Mesodermal cell (in vitro differentiated cells): ENCODE results near the gene PRMT7. TPM values are rescaled to one million over a fixed set of nuclear protein-coding genes. Genes with fewer than 3 reads are reported as not detected.

ENCODE experiments used
- H3K27ac ChIP-seq: 2 replicates; pipeline ENCODE4 v1.7.0; 2013; ENCODE audit warnings: mild to moderate bottlenecking, low read depth, low read length, moderate library complexity; ENCODE audit not compliant: severe bottlenecking
- H3K36me3 ChIP-seq: 2 replicates; pipeline ENCODE4 v1.7.1; 2013; ENCODE audit warnings: mild to moderate bottlenecking, low read length, moderate library complexity; ENCODE audit not compliant: control insufficient read depth, insufficient read depth
- H3K4me1 ChIP-seq: one replicate; pipeline ENCODE4 v1.7.1; 2013; ENCODE audit warnings: mild to moderate bottlenecking, low read length; ENCODE audit not compliant: insufficient read depth, control insufficient read depth, poor library complexity, severe bottlenecking
- H3K4me3 ChIP-seq: 2 replicates; pipeline ENCODE4 v1.7.0; 2013; ENCODE audit warnings: low read length, control low read depth, mild to moderate bottlenecking; ENCODE audit not compliant: insufficient read depth, poor library complexity, severe bottlenecking; ENCODE audit errors: extremely low read depth
- H3K9me3 ChIP-seq: 2 replicates; pipeline ENCODE4 v1.7.1; 2013; ENCODE audit warnings: mild to moderate bottlenecking, low read length, moderate library complexity; ENCODE audit not compliant: control insufficient read depth
- WGBS, 2 experiments: methylation state at CpG; one replicate each; pipeline ENCODE4 v1.1.5; 2013; ENCODE audit warnings: missing lambda C conversion rate in 2 of 2; ENCODE audit not compliant: insufficient coverage in 2 of 2; 5-methylcytosine and 5-hydroxymethylcytosine counted together
- polyA plus RNA-seq, 2 experiments: library from polyadenylated mRNA; stranded (reverse); fragments of 50-300 nt; gene quantifications; one replicate each; pipeline ENCODE4 v1.2.3, GENCODE V29; 2013

The PRMT7 gene, protein sequence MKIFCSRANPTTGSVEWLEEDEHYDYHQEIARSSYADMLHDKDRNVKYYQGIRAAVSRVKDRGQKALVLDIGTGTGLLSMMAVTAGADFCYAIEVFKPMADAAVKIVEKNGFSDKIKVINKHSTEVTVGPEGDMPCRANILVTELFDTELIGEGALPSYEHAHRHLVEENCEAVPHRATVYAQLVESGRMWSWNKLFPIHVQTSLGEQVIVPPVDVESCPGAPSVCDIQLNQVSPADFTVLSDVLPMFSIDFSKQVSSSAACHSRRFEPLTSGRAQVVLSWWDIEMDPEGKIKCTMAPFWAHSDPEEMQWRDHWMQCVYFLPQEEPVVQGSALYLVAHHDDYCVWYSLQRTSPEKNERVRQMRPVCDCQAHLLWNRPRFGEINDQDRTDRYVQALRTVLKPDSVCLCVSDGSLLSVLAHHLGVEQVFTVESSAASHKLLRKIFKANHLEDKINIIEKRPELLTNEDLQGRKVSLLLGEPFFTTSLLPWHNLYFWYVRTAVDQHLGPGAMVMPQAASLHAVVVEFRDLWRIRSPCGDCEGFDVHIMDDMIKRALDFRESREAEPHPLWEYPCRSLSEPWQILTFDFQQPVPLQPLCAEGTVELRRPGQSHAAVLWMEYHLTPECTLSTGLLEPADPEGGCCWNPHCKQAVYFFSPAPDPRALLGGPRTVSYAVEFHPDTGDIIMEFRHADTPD
- 29.7 TPM for polyA plus RNA-seq (2013, experiment 1 of 2)
- 29.3 TPM for polyA plus RNA-seq (2013, experiment 2 of 2)

DNA sequence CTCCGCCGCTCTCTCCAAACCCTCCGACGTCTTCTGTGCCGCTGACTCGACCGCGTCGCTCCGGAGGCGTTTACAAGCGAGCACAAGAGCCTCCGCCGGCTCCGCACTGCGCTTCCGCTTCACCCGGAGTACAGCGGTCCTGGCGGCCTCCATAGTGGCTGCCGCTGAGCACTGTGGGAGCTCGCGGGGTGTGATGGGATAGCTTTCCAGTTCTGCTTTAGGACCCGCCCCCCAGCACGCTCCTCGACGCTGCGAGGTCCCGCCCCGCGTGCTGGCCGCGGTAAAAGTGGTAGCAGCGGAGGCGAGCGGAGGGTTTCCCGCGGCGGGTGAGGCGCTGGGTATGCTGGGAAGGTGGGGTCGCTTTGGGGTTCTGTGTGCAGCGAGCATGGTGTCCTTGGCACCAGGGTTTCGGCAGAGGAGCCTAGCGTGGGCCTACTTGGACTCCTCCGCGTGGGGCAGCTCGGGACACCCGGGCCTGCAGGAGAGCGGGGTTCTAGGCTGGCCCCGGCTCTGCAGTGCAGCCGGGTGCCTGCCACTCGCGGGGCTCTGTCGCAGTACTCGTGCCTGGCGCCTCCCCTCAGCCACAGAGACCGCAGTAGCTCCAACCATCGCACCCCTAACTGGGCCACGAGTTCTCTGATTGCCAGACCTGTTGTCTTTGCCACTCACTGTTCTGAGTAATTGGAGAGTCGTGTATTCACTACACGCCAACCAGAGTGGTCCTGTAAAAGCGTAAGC, at the start of gene PRMT7, which contains the start of gene SLC7A6OS:
Gene PRMT7, plus strand, starts transcription at position 246 of the 738 bp plus-strand sequence. CDS start 4,961 bp downstream, outside the sequence.
Gene SLC7A6OS, minus strand, starts transcription at position 173 of the 738 bp plus-strand sequence. Its CDS starts 20 bp downstream, at position 153.
- Histone ChIP-seq H3K4me3 (peak within 1 kb of the TSS; percentile 90), H3K9me3 (no peaks in the 10 kb centered on the region)
- 1% methylated on average over 33 to 51 of the region's 62 CpGs for WGBS, 2 experiments

DNA sequence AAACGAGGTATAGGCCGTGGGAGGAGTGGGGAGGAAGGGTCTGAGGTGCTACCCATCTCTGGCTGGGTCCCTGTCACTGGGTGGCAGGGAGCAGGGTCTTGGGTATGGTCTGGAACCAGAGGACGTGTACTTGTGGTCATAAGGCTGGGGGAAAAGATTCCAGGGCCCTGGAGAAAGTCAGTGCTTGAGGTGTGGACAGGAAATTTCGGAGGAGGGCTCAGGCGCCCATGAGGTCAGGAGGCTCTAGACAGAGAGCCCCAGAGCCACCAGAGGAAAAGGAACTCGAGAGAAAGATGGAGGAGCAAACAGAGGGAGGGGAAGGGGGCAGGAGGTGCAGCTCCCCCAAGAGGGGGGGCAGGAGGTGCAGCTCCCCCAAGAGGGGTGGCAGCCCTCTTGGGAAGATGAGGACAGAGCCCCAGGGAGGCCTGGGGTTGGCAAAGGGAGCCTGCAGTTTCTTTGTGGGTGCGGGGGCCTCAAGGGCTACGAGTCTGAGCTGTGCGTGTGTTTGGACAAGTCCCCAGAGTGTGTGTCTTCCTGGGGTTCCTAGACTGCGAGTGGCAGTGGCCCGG, 47.2 kb upstream of the PRMT7 start:
- no peaks in the 10 kb centered on the region for H3K9me3 ChIP-seq
- peak overlapping the region; percentile 97 for H3K27ac ChIP-seq
- 47 to 54% methylated on average over 8 to 10 of the region's 11 CpGs for WGBS, 2 experiments
- peaks cover 10% of the 10 kb centered on the region for H3K4me1 ChIP-seq
- peak overlapping the region; percentile 76 for H3K4me3 ChIP-seq
- peaks cover 20% of the 10 kb centered on the region for H3K36me3 ChIP-seq

More for the DNA sequence above, at the start of gene PRMT7, which contains the start of gene SLC7A6OS:
- peaks cover 4% of the 10 kb centered on the region for H3K4me1 ChIP-seq
- peak within 1 kb of the TSS; percentile 80 for H3K27ac ChIP-seq
- peaks cover 39% of the 10 kb centered on the region for H3K36me3 ChIP-seq

DNA sequence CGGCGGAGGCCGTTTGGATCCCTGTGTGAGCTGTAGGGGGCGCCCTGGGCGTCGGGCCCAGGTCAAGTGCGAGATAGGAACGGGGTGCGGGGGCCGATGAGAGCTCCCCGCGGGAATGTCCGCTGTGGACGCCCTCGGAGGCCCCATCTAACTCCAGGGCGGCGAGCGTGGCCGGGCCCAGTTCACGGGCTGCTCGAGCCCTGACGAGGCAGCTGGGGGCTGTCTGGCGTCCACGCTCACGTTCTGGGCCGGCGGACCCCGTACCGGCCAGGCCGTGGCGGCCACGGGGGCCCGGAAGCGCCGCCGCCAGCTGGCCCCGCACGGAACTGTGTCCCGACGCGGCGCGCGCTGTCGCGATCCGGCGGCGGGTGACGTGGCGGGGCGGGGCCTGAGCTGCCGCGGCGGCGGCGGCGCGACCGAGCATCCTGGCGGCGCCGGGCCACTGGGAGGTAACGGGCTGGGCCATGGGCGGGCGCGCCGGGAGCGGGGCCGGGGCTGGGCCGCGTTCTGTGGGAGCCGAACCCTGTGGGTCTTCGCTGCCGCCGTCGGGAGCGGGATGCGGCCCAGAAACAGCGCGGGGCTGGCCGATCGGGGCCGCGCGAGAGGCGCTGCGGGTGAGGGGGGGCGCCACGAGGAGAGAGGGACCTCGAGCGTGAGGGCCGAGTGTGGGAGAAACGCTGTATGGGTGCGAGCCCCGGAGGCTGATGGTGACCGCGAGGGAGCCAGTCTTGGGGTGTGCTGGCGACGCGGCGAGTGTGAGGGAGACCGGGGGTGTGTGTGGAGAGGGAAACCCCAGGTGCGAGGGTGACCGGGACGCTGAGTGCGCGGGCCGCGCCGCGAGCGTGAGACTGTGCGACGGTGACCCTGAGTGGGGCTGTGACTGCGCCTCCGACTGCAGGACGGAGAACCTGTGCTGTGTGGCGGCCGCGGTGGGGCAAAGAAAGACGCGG, 46.4 kb upstream of the PRMT7 start, which contains the start of gene SLC7A6:
Gene SLC7A6, plus strand, starts transcription at position 399 of the 950 bp plus-strand sequence. CDS start 10,201 bp downstream, outside the sequence.
- H3K27ac ChIP-seq = peak within 1 kb of the TSS; percentile 97
- 0% methylated on average over 85 to 121 of the region's 123 CpGs for WGBS, 2 experiments

DNA sequence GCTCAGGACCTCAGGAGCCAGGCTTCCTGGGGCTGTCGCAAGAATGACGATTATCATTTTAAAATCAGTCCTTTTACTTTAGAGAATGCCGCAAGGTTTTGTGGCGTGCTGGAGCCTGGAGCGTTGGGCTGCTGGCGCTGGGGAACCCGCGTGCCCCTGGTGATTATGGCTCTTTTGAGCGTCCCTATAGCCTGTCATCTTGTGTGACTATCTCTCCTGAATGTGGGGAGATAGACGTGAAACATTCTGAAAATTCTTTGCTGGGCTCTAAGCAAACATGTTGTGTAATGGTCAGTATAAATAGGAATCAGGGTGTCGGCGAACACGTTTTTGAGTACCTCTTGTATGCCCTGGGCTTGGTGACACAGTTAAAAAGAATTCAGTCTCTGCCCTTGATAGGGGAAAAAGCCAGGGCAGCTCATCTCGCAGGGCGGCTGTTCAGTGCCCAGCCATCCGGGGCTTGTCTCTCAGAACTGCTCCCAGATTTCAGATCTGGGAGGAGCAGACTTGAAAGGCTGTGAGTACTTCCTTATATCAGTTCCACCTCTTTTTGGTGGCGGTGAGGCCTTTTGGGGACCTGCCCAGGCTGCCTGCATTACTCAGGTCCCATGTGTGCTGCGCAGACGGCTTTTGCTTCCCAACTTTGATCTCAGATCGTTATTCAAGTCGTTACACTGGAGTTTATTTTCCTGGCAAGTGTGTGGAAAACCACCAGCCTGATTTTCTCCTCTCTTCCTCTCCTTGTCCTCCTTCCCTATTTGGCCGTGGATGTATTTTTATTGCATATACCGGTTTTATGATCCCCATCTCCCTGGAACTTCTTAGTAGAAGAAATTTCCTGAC, 45.5 kb upstream of the PRMT7 start:
- 6 to 15% methylated on average over 19 to 21 of the region's 23 CpGs for WGBS, 2 experiments

More for the DNA sequence above, 46.4 kb upstream of the PRMT7 start, which contains the start of gene SLC7A6:
- peaks cover 18% of the 10 kb centered on the region for H3K36me3 ChIP-seq
- peak within 1 kb of the TSS; percentile 76 for H3K4me3 ChIP-seq
- H3K9me3 ChIP-seq = no peaks in the 10 kb centered on the region
- peaks cover 10% of the 10 kb centered on the region for H3K4me1 ChIP-seq

DNA sequence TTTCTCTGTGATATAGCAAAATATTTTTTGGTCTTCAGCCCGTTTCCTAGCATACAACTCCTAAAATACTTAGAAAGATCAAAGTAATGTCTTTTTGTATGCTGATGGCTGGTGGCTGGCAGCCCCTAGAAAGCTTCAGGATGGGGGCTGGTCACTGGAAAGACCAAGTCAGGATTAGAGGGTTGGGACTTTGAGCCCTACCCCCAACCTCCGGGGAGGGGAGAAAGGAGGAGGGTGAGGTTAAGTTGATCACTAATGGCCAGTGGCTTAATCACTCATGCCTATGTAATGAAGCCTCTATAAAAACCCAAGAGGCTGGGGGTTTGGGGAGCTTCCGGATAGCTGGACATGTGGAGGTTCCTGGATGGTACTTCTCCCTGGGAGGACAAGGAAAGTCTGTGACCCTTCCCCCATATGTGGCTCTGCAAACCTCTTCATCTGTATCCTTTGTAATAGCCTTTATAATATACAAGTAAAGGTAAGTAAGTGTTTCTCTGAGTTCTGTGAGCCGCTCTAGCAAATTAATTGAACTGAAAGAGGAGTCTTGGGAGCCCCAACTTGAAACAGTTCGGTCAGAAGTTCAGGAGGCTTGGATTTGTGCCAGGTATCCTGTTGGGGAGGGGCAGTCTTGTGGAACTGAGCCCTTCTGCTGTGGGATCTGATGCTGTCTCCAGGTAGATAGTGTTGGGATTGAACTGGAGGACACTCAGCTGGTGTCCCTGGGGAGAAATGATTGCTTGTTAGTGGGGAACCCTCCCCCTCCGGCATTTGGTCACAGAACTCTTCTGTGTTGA, 43.0 kb upstream of the PRMT7 start:
- Histone ChIP-seq H3K36me3 (peaks cover 37% of the 10 kb centered on the region), H3K4me3 (no peak overlapping the region), H3K27ac (no peak overlapping the region), H3K9me3 (no peaks in the 10 kb centered on the region), H3K4me1 (peaks cover 10% of the 10 kb centered on the region)
- 72 to 82% methylated on average over 2 to 3 of the region's 6 CpGs for WGBS, 2 experiments

More for the DNA sequence above, 45.5 kb upstream of the PRMT7 start:
- peak overlapping the region; percentile 97 for H3K27ac ChIP-seq
- H3K9me3 ChIP-seq = no peaks in the 10 kb centered on the region
- H3K4me1 ChIP-seq = peaks cover 10% of the 10 kb centered on the region
- peaks cover 19% of the 10 kb centered on the region for H3K36me3 ChIP-seq
- peak overlapping the region; percentile 76 for H3K4me3 ChIP-seq

DNA sequence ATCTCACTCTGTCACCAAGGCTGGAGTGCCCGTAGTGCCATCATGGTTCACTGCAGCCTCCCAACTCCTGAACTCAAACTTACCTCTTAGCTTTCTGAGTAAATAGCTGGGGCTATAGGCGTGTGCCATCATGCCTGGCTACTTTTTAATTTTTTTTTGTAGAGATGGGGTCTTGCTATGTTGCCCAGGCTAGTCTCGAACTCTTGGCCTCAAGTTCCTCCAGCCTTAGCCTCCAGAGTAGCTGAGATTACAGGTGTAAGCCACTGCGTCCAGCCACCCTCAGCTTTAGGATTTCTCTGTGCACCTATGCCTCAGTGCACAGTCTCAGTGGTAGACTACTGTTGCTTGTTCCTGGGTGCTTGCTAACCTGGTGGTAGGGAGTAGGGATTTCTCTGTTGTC, 41.0 kb upstream of the PRMT7 start:
- Histone ChIP-seq H3K9me3 (no peaks in the 10 kb centered on the region), H3K27ac (no peak overlapping the region), H3K36me3 (peaks cover 57% of the 10 kb centered on the region), H3K4me3 (no peak overlapping the region), H3K4me1 (peaks cover 7% of the 10 kb centered on the region)
- 100% methylated on average over 2 to 3 of the region's 4 CpGs for WGBS, 2 experiments

DNA sequence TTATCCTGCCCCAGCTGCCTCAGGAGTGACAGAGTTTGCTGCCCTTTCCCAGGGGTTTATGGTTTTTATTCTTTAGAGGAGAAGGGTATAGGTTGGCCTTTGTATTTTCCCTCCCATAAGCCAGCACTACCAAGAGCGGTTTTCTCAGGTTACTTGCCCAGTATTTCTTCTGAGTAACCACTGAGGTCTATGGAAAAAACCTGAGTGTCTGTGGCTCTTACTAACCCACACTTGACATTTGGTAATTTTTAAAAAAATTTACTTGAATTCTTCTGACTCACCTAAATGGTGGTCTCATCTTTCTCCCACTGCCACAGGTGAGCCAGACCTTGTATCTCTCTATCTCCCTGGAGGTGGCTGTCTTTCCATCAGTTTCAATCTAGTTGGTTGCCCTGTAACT, 40.5 kb upstream of the PRMT7 start:
- no peaks in the 10 kb centered on the region for H3K9me3 ChIP-seq
- H3K36me3 ChIP-seq = peaks cover 63% of the 10 kb centered on the region
- H3K4me1 ChIP-seq = peaks cover 7% of the 10 kb centered on the region
- H3K27ac ChIP-seq = no peak overlapping the region
- no peak overlapping the region for H3K4me3 ChIP-seq
- WGBS, 2 experiments = 100% methylated on average over 1 of the region's 1 CpG; no CpG with 5 or more reads in 1 of the 2 experiments

DNA sequence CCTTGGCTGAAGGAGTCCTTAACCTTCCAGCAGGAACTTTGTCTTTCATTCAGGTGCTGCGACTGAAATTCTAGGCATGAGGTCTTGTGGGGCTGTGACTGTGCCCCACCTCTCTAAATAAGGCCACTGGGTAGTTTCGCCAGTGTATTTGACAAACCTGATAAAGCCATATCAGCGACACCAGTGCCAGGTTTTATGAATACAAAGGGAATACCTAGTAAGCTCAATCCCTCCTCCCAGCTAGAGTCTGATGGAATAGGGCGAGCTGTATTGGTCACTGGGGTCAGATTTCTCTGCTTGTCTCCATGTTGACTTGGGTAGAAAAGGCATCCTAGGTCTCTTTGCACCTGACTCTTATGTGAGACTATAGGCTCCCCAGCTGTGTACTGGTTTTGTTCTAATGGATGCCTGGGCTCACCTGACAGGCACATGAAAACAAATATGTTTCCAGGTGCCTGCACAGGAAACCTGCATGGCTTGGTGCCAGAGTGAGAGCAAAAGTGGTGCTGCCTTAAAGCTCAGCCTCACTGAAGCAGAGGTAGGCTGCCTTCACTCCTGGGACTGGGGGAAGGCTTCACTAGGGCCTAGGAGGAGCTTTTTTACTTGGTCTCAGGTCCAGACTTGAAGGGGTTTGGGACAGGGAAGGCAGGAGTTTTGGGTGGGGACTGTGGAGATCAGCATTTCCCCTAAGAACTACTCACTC, 38.2 kb upstream of the PRMT7 start:
- Histone ChIP-seq H3K27ac (no peak overlapping the region), H3K36me3 (peaks cover 79% of the 10 kb centered on the region), H3K4me1 (peaks cover 7% of the 10 kb centered on the region), H3K4me3 (no peak overlapping the region), H3K9me3 (no peaks in the 10 kb centered on the region)
- 90 to 93% methylated on average over 2 to 4 of the region's 4 CpGs for WGBS, 2 experiments
